IPS DF 4.7 (cell line): Measurements from ENCODE around the gene MTREX.

Source experiments
- DNase-seq: peaks from one replicate; pipeline ENCODE4 v3.0.0-alpha.2; 2013; ENCODE audit warnings: low spot score; ENCODE audit errors: extremely low read depth

The MTREX gene

DNA sequence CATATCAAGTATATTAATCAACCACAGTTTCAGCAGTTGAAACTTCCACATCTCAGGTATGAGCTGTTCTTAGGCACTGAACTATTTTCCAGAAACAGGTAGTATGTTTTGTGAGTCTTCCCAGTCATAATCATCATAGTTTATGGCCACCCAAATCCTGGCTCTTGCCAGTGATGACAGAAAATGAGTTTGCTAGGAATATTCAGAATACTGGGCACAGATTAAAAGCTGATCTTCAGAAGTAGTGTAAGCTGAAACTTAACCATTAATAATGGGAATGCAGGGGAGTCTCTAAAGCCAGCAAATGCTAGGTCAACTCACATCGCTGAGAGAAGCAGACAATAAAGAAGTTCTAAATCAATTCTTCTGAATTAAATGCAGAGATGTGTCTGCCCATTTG is 162.5 kb downstream of the MTREX start:
- no peak for DNase-seq

DNA sequence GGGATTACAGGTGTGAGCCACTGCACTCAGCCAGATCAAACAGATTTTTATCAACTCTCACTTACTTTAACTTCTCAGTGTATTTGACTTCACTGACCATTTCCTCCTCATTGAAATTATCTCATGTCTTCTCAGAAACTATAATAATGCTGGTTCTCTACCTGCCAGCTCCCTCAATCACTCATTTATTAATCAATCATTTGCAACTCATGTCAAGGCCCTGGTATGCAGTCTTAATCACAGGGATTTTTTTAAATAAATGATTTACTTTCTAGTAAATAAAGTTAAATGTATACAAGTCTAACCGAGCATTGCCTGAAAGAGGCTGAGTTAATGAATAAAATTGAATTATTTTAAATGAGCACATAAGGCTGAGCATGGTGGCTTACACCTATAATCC is 163.7 kb downstream of the MTREX start:
- DNase-seq: no peak

DNA sequence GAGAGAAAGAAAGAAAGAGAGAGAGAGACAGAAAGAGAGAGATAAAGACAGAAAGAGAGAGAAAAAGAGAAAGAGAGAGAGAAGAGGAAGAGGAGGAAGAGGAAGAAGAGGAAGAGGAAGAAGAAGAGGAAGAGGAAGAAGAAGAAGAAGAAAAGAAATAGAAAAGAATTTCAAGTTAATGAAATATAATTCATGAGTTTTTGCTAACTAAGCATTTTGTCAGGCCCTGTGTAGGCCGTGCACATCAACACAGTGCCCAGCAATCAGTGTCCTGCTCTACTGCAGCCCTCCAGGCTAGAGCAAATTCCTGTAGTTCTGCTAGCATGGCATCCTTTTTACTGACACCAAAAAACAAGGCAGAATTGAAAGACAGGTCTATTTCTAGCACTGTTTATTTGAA is 164.9 kb downstream of the MTREX start:
- no peak for DNase-seq
